GM21390 (cell line): ENCODE measurements around the gene AP1S2.
"Not testable (repeated sequence)": the region's sequence is repeated elsewhere in the genome, so short reads cannot be mapped to it uniquely, and the experiment has no call there.

Experiments
- ATAC-seq: cut with Tn5 transposase; IDR thresholded peaks from one replicate; pipeline ENCODE4 v1.9.1; 2021; ENCODE audit not compliant: unreplicated experiment

The AP1S2 gene

DNA sequence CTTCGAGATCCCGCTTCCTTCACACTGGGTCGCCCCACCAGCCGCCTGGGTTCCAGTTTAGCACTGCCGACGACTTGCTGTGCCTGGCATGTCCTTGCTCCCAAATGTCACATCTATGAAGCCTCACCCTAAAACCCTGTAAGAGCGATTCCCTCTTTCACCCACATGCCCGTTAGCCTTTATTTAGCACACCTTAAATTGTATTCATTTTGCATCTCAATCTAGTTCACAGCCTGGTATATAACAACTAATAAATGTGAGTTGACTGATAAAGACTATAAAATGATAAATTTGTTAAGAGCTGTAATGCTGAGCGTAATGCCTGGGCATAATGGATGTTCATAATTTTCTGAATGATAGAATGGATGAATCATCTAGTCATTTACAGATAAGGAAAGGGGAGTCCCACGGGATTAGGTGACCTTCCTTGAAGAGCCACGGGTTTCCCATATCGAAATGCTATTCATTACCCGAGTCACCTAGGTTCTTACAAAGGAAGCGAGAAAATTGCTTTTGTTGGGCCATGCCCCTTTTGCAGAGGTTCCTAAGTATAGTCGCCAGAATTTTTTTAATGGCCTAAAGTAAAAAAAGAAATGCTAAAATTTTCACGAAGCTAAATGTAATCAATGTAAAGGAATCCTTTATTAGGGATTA is 1.1 kb upstream of the AP1S2 start:
- no peak for ATAC-seq

DNA sequence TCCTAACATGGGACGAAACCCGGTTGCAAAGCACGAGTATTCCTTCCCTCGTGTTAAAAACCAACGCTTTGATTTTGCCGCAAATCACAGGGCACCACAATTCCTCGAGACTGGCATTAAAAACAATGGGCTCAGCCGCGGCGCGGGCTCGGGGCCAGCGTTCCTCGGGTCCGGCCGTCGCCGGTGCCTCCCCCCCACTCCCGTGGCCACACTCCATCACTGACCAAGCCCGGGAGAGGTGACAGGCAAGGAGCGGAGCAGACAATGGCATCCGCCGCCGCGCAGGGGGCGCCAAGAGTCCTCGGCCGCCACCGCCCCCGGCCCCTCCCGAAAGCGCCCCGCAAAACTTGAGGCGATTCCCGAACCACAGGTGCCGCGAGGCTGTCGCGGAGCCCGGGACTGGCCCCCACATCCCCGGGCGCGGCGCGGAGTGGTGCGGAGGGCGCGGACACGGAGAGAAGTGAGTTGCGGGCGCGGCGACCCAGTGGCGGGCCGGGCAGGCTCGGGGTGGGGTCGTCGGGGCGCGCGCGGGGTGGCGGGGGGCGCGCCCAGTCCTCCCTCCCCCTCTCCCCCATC is 445 bp downstream of the AP1S2 start:
- peak; percentile 32 for ATAC-seq

- ATAC-seq: no peak
Observed at GRCh38 chrX:15853586-15854079, 980 bp downstream of the AP1S2 start.

- no peak for ATAC-seq
Observed at GRCh38 chrX:15849555-15849954, 5.1 kb downstream of the AP1S2 start.

GRCh38 chrX:15848576-15848975 is 6.0 kb downstream of the AP1S2 start:
- no peak for ATAC-seq

GRCh38 chrX:15843960-15844359 is 10.7 kb downstream of the AP1S2 start:
- ATAC-seq: no peak

GRCh38 chrX:15841853-15842516 is 12.6 kb downstream of the AP1S2 start:
- no peak for ATAC-seq

DNA sequence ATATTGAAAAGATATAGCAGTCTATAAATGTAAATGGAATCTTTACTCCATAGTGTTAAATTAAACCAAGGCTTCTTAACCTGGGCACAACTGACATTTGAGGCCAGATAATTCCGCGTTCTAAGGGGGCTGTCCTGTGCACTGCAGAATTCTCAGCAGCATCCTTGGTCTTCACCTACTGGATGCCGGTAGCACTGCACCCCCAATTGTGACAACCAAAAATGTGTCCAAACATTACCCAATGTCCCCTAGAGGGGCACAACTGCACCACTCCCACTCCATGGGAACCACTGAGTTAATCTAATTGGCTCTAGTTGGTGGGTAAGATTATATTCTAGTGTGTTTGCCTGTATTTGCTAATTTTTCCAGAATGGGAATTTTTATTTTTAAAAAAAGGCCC is 16.6 kb downstream of the AP1S2 start:
- ATAC-seq: no peak

DNA sequence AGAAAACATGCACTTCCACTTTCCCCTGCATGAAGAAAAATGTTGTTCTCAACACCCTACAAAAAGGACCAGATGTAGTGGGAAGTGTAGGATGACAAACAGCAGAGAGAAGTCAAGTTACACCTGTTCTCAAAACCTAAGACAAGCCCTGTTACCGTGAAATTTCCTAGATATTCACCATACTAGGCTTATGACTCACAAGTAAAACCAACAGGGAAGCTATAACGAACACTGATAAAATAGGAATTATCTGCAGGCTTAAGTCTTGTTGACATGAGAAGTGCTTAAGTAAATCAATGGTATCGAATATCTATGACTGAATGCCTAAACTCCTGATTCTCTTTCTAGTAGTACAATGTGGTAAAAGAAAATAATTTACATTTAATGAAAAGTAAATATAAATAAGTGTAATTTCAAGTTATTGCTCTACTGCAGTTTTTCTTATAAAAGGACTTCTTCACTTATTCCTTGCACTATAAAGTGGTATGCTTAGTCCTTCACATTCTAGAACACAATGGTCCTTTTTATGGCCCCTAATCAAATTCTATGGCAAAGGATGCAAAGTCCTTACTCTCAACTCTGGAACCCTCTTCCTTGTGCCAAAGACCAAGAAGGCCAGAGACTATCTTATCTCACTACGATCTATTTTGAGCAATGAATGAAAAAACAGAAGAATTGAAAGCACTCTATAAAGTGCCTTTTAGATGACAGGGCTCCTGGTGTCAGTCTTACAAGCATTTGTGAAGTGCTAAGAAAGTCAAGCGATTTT is 19.6 kb downstream of the AP1S2 start:
- no peak for ATAC-seq

DNA sequence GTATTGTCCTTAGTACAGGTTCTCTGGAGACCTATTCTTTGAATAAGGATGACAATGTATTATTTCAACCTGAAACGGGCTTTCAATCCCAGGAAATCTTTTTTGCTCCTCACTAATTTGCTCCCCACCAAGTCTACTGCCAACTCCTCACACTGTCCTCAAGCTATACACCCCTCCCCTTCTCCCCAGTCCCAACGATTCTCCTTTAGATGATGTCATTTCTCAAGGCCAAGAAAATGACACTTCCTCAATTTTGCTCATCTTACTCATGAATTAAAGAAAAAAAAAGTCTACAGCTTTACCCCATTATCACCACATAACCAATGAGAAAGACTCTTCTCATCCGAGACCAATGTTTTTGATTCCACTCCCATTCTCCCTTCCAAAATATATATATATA is 20.6 kb downstream of the AP1S2 start:
- ATAC-seq: no peak

DNA sequence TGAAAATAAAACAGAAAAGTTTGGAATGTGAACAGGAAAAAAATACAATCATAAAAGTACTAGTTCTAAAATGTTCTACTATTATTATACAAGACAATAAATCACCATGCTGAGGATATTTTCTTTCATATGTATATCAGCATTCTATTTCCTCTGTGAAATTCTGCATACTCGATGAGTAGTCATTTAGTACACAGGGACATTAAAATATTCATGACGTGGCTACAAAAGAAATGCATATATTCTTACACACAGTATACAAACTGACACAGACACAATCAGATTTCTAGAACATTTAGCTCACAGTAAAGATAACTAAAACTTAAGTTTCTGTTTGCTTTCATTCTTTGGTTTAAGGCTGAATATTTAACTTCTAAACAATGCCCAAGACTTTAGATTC is 23.3 kb downstream of the AP1S2 start:
- not testable (repeated sequence) for ATAC-seq

- ATAC-seq: no peak
Observed at GRCh38 chrX:15829217-15829616, 25.4 kb downstream of the AP1S2 start.

- no peak for ATAC-seq
Observed at GRCh38 chrX:15825936-15826335, 28.7 kb downstream of the AP1S2 start.

DNA sequence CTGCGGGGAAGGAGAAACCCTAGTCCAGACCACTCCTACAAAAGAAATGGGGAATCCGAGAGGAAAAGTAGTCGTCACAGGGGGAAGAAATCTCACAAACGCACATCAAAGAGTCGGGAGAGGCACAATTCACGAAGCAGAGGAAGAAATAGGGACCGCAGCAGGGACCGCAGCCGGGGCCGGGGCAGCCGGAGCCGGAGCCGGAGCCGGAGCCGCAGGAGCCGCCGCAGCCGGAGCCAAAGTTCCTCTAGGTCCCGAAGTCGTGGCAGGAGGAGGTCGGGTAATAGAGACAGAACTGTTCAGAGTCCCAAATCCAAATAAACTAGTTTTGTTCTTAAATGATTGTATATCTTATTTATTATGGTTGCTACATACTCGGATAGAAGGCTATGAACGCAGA is 31.7 kb downstream of the AP1S2 start:
- ATAC-seq: no peak

DNA sequence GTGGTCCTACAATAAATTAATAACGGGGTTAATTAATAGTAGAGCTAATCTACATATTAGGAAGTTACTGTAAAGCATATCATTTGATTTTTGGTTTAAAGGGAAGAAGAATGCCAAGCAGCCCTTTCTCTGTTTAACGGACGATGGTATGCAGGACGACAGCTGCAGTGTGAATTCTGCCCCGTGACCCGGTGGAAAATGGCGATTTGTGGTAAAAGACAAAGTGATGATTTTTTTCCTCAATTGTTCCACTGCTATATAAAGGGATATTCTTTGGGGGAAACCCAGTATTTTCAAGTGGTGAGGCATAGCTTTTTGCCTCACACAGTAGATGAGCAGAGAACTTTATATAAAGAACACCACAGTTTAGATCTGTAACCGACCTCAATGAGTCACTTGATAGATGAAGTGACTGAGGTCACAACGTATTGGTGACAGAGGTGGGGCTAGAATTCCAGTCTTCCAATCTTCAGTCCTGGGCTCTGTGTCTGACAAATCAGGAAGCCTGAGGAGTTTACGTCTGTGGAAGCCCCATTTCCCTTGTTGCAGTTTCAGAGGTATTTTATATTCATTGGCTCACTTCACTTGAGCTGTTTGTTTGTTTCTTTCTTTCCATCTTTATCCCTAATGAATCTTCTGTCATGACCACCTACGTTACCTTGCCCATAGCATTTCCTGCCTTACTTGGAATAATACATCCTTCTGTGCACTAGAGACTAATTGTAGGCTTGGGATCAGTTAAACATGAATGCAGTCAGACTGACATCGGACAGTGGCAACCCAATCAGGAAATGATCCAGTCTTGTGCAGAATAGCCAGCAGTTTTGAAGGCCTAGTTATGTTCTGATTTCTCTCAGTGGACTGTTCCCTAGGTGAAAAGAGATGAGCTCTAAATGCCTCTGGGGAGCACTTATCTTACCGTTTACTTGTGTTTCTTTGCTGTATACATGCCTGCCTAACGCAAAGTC is 34.2 kb downstream of the AP1S2 start:
- no peak for ATAC-seq

- ATAC-seq: no peak
Observed at GRCh38 chrX:15816886-15817285, 37.7 kb downstream of the AP1S2 start.

- no peak for ATAC-seq
Observed at GRCh38 chrX:15816438-15816809, 38.2 kb downstream of the AP1S2 start.

DNA sequence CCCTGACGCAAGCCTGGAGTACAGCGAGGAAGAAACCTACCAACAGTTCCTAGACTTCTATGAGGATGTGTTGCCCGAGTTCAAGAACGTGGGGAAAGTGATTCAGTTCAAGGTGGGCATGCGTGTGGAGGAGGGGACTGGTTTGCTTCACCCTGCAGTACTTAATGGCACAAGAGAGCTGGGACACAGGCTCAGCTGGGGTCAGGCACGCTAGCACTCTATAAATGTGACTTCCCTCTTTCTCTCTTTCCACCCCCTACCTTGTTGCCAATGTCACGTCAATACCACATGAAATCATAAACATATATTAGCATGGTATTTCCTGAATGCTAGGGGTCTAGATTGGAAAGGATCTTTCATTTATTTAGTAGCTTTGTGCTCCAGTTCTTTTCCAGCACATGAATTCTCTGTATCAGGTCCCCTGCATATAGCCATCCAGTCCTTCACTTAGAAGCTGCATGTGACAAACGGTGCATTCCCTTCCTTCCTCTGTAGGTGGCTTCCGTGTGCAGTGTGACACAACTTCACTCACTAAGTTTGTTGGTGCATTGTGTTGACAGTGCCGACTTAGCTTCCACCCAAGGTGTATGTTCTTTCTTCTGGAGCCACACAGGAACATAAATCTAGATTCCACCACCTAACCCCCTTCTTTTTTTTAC is 38.7 kb downstream of the AP1S2 start:
- peak; percentile 93 for ATAC-seq

- no peak for ATAC-seq
Observed at GRCh38 chrX:15814771-15815365, 39.7 kb downstream of the AP1S2 start.

- ATAC-seq: no peak
Observed at GRCh38 chrX:15813416-15813815, 41.2 kb downstream of the AP1S2 start.
